ENCODE results near the gene TCL1A. TPM values are rescaled to one million over a fixed set of nuclear protein-coding genes. Genes with fewer than 3 reads are reported as not detected.

Gene TCL1A
- total and polyA plus RNA-seq, 9 of the 15 experiments (the other 6 are each of a cell fraction or from before 2014, with no cell fraction given) = 0.10 to 0.11 TPM; not detected in 7

DNA sequence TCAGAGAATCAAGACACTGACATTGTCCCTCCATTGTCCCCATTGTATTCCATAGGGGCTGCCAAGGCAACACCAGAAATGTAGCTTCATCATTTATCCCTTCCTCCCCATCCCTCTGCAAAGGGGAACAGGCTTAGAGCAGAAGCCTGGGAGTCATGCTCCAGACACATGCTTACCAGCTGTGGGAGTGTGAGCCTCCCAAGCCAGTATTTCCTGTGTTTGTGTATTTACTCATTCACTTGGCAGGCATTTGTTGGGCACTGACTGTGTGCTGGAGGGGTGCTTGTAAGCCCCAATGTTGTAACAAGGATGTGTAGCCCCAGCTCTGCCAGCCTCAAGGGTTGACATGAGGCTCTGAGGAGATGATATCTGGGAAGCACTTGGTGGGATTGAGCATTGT, 46.0 kb upstream of the TCL1A start (continued):
- TF ChIP-seq, protein P1, sequence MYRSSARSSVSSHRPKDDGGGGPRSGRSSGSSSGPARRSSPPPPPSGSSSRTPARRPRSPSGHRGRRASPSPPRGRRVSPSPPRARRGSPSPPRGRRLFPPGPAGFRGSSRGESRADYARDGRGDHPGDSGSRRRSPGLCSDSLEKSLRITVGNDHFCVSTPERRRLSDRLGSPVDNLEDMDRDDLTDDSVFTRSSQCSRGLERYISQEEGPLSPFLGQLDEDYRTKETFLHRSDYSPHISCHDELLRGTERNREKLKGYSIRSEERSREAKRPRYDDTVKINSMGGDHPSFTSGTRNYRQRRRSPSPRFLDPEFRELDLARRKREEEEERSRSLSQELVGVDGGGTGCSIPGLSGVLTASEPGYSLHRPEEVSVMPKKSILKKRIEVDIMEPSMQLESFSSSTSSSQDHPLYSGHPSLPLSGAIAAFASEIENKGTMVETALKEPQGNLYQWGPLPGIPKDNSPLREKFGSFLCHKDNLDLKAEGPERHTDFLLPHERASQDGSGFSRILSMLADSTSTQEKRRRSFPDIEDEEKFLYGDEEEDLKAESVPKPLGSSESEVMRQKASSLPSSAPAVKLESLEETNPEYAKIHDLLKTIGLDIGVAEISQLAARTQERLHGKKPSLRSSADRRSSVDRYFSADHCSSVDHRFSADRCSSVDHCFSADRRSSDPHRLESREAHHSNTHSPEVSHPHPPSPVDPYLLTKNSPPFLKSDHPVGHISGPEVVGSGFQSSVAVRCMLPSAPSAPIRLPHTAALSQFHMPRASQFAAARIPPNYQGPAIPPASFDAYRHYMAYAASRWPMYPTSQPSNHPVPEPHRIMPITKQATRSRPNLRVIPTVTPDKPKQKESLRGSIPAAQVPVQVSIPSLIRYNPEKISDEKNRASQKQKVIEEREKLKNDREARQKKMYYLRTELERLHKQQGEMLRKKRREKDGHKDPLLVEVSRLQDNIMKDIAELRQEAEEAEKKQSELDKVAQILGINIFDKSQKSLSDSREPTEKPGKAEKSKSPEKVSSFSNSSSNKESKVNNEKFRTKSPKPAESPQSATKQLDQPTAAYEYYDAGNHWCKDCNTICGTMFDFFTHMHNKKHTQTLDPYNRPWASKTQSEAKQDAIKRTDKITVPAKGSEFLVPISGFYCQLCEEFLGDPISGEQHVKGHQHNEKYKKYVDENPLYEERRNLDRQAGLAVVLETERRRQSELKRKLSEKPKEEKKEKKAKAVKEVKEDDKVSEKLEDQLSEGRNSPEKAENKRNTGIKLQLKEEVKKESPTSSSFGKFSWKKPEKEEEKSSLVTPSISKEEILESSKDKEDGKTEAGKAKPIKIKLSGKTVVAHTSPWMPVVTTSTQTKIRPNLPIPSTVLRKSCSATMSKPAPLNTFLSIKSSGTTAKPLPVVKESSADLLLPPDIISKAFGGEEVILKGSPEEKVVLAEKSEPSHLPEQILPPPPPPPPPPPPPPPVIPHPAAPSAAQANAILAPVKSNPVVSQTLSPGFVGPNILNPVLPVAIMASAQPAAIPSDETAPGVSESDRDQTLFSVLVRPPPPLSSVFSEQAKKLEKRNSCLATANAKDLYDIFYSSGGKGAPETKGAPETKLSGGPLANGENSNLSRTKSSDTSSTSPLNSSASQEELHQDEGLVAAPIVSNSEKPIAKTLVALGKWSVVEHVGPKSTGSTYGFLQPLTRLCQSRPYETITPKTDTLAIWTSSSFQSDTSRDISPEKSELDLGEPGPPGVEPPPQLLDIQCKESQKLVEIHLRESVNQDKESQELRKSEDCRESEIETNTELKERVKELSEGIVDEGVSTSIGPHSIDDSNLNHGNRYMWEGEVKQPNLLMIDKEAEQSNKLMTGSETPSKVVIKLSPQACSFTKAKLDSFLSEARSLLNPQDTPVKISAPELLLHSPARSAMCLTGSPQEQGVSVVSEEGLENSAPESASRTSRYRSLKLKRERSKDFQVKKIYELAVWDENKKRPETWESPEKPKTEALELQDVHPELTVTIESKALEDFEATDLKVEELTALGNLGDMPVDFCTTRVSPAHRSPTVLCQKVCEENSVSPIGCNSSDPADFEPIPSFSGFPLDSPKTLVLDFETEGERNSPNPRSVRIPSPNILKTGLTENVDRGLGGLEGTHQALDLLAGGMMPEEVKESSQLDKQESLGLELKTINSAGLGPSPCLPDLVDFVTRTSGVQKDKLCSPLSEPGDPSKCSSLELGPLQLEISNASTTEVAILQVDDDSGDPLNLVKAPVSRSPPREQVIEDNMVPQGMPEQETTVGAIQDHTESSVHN (IDR thresholded peaks at IDR 0.05; ENCODE audit: borderline replicate concordance in 1 of 2, low read depth in 1 of 2) = no peak
- no peak for TF ChIP-seq CCNT2 (IDR thresholded peaks at IDR 0.05; ENCODE audit: borderline replicate concordance, extremely low read depth, insufficient read length, low read depth, low read length)
- no peak for TF ChIP-seq RHOXF2B (CRISPR knock-in tag; conservative IDR thresholded peaks at IDR 0.05)
- TF ChIP-seq MTA2 (IDR thresholded peaks at IDR 0.05; ENCODE audit: low read depth) = no peak
- TF ChIP-seq KAT2B (IDR thresholded peaks at IDR 0.05; ENCODE audit: low read depth, low read length) = no peak
